Activated CD4-positive, alpha-beta T cell treated with anti-CD3 and anti-CD28 coated beads for 36 hours (primary cell): ENCODE data around the gene RPL34. TPM values are rescaled to one million over a fixed set of nuclear protein-coding genes. Genes with fewer than 3 reads are reported as not detected.
"Not testable (repeated sequence)": the region's sequence is repeated elsewhere in the genome, so short reads cannot be mapped to it uniquely, and the experiment has no call there.

ENCODE experiments used
- ATAC-seq: fragments of 200-7000 bp; cut with Tn5 transposase; one replicate; pipeline ENCODE4 v1.10.0; 2021; ENCODE audit warnings: mild to moderate bottlenecking, moderate library complexity
- CTCF ChIA-PET: fragments of 350-600 bp; sonication (Branson Sonifier 250); formaldehyde crosslinking; loops from one replicate; lab custom pipeline; 2021; ENCODE audit warnings: antibody characterized with exemption; lab: Charles Lee
- POLR2A ChIA-PET: fragments of 350-600 bp; sonication (Branson Sonifier 250); formaldehyde crosslinking; loops from one replicate; lab custom pipeline; 2021; ENCODE audit warnings: antibody characterized with exemption, inconsistent platforms; lab: Charles Lee
- DNase-seq: peaks from one replicate; pipeline ENCODE4 v3.0.0-alpha.2; 2020
- H3K27ac Mint-ChIP-seq: one replicate; pipeline ENCODE4 v1.8.0; 2021; ENCODE audit warnings: mixed read lengths
- H3K27me3 Mint-ChIP-seq: one replicate; pipeline ENCODE4 v1.8.0; 2021; ENCODE audit warnings: mixed read lengths
- H3K36me3 Mint-ChIP-seq: one replicate; pipeline ENCODE4 v1.8.0; 2021; ENCODE audit warnings: low read depth, mixed read lengths
- H3K4me1 Mint-ChIP-seq: one replicate; pipeline ENCODE4 v1.8.0; 2021; ENCODE audit warnings: mixed read lengths
- H3K4me3 Mint-ChIP-seq: one replicate; pipeline ENCODE4 v1.8.0; 2021; ENCODE audit warnings: mild to moderate bottlenecking, moderate library complexity, mixed read lengths
- H3K9me3 Mint-ChIP-seq: one replicate; pipeline ENCODE4 v1.8.0; 2021; ENCODE audit warnings: low read depth, mixed read lengths
- intact Hi-C, 2 experiments: fragments of 100-400 bp; cut with DNase I in 1 of 2; cut with micrococcal nuclease in 1 of 2; formaldehyde crosslinking; loops; one replicate each; pipeline versions ENCODE4 v1.14.2 to v1.15.1; 2022 to 2024; cut with DNase I, micrococcal nuclease
- total RNA-seq, 2 experiments: library from RNA; stranded (reverse); gene quantifications; one replicate each; pipeline ENCODE4 v1.2.3, GENCODE V29; 2021

Gene RPL34
- 1,000 to 10,000 TPM; 1,121 to 1,847 TPM for total RNA-seq

DNA sequence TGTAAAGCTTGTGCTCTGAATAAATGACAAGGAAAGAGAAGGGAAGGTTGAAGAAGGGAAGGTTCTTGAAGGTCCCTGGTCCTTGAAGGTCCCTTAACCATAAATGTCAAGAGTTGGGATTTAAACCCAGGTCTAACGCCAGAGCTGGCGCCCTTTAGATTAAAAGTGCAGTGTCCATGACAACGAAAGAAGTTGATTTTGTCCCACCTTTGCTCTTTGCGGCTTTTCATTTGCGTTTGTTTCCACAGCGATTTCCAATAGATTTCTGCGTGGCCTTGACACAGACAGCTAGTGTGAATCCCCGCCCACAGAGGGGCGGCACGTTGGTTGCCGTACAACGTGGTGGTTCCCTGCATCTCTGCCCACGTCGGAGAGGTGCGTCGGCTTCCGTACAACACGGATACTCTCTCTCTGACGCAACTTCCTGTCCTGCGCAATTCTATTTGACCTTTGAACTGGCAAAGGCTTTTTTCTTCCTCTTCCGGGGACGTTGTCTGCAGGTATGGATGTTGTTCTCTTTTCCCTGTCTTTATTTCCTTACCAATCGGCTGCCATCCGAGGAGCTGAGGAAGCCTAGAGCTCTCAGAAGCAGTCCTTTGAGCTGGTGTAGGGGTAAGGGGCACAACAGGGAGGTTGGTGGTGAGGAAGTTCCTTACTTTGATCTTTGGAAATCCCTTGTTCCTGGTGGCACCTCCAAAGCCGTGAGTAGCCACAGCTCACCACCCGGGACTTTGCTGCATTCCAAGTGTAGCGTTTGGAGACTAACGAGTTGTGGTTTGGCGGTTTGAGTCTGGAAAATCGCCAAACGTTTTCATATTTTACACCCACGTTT is at the start of gene RPL34:
Gene RPL34, plus strand, starts transcription at position 476 of the 832 bp plus-strand sequence. CDS start 1,384 bp downstream, outside the sequence.
- intact Hi-C loops: loop anchor here (1.0 to 5.0 kb wide), 9 partner anchors 30 to 1195 kb away; partner anchors contain the start of genes HADH (in 2 of the 2), OSTC (in 2 of the 2), PAPSS1 (in 2 of the 2) and GAR1 (in 1 of the 2)
- Mint-ChIP-seq H3K4me1 (peaks cover 47% of the 10 kb centered on the region), H3K27ac (peak within 1 kb of the TSS; percentile 98), H3K9me3 (peaks cover 2% of the 10 kb centered on the region), H3K36me3 (peaks cover 74% of the 10 kb centered on the region), H3K4me3 (peak within 1 kb of the TSS; percentile 90), H3K27me3 (no peaks in the 10 kb centered on the region)
- DNase-seq (peak; percentile 98), ATAC-seq (peak; percentile 91)
- CTCF ChIA-PET: interaction anchor here (0.6 to 1.5 kb wide), 5 partner anchors 11 to 590 kb away, joined by 3 to 4 read pairs (median 3); no protein-coding TSS in a partner anchor
- POLR2A ChIA-PET: interaction anchor here (0.6 to 1.0 kb wide), 2 partner anchors 23 to 30 kb away, joined by 3 to 7 read pairs; partner anchors contain the start of gene OSTC

DNA sequence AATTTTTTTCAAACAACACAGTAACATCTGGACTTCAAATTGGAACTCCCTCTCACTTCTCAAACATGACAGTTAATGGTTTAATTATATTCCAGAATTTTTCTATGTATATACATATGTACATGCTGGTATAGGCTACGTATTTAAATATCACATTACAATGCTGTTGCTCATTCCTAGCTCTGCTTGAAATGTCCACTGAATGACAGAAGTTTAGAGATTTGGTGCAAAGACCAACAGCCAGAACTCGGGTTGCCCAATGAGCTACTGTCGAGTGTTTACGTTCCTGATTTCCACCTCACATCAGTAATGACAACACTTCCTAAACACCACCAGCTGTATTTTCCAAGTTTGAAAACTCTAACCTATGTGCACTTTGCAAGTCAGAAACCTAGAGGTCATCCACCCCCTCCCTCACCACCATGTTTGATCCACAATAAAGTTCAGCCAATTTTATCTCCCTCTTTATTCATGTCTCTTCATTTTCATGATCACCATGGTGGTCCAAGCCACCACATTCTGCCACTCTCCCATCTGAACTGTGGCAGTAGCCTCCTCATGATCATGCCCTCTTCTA is 49.3 kb upstream of the RPL34 start:
- Mint-ChIP-seq H3K4me3 (no peak overlapping the region), H3K4me1 (peaks cover 23% of the 10 kb centered on the region), H3K9me3 (no peaks in the 10 kb centered on the region), H3K36me3 (no peaks in the 10 kb centered on the region), H3K27ac (no peak overlapping the region), H3K27me3 (no peaks in the 10 kb centered on the region)
- intact Hi-C loops: loop anchor here (5.0 kb wide), 2 partner anchors 404 to 814 kb away; partner anchors contain the start of gene LEF1 (in 2 of the 2)
- POLR2A ChIA-PET: no interaction called here
- DNase-seq (no peak), ATAC-seq (no peak)
- CTCF ChIA-PET: interaction anchor here (0.6 to 5.2 kb wide), 10 partner anchors 56 to 640 kb away, joined by 3 to 49 read pairs (median 3); no protein-coding TSS in a partner anchor

GRCh38 chr4:108574402-108574801 is 46.0 kb upstream of the RPL34 start:
- ChIA-PET POLR2A (no interaction called here), CTCF (interaction anchor here (0.8 to 5.2 kb wide), 5 partner anchors 38 to 555 kb away, joined by 3 to 49 read pairs (median 3); partner anchors contain the start of gene RPL34)
- H3K36me3 Mint-ChIP-seq: no peaks in the 10 kb centered on the region
- H3K27ac Mint-ChIP-seq: no peak overlapping the region
- no peaks in the 10 kb centered on the region for H3K27me3 Mint-ChIP-seq
- H3K4me1 Mint-ChIP-seq: peaks cover 21% of the 10 kb centered on the region
- DNase-seq (no peak), ATAC-seq (no peak)
- no peak overlapping the region for H3K4me3 Mint-ChIP-seq
- no peaks in the 10 kb centered on the region for H3K9me3 Mint-ChIP-seq
- intact Hi-C loops: loop anchor here (5.0 kb wide), 2 partner anchors 407 to 817 kb away; partner anchors contain the start of gene LEF1 (in 2 of the 2)

GRCh38 chr4:108581083-108581482 is 39.3 kb upstream of the RPL34 start:
- ChIA-PET CTCF (interaction anchor here (1.2 to 2.7 kb wide), 2 partner anchors 8 to 560 kb away, joined by 3 to 21 read pairs; no protein-coding TSS in a partner anchor), POLR2A (no interaction called here)
- Mint-ChIP-seq H3K9me3 (no peaks in the 10 kb centered on the region), H3K27me3 (no peaks in the 10 kb centered on the region), H3K4me3 (no peak overlapping the region), H3K36me3 (no peaks in the 10 kb centered on the region), H3K4me1 (peaks cover 7% of the 10 kb centered on the region), H3K27ac (no peak overlapping the region)
- intact Hi-C loops: loop anchor here in 1 of 2 experiments (10.0 kb wide), 1 partner anchor 824 kb away; no protein-coding TSS in a partner anchor
- DNase-seq: no peak
- no peak for ATAC-seq

- Mint-ChIP-seq H3K27me3 (no peaks in the 10 kb centered on the region), H3K4me3 (no peak overlapping the region), H3K27ac (no peak overlapping the region), H3K9me3 (no peaks in the 10 kb centered on the region), H3K36me3 (peaks cover 3% of the 10 kb centered on the region), H3K4me1 (peaks cover 3% of the 10 kb centered on the region)
- ATAC-seq (no peak), DNase-seq (no peak)
- intact Hi-C loops: loop anchor here in 1 of 2 experiments (10.0 kb wide), 1 partner anchor 818 kb away; no protein-coding TSS in a partner anchor
- ChIA-PET CTCF (interaction anchor here (0.9 kb wide), 1 partner anchor 9 kb away, joined by 3 read pairs; no protein-coding TSS in a partner anchor), POLR2A (no interaction called here)
These were observed 33.6 kb upstream of the RPL34 start for GRCh38 chr4:108586778-108587177.

GRCh38 chr4:108588878-108589277 is 31.5 kb upstream of the RPL34 start:
- CTCF ChIA-PET: interaction anchor here (0.7 to 1.5 kb wide), 4 partner anchors 16 to 570 kb away, joined by 3 to 5 read pairs (median 3); no protein-coding TSS in a partner anchor
- Mint-ChIP-seq H3K27ac (no peak overlapping the region), H3K27me3 (no peaks in the 10 kb centered on the region), H3K4me3 (no peak overlapping the region), H3K4me1 (no peaks in the 10 kb centered on the region), H3K9me3 (no peaks in the 10 kb centered on the region), H3K36me3 (peaks cover 4% of the 10 kb centered on the region)
- ATAC-seq (no peak), DNase-seq (no peak)
- POLR2A ChIA-PET: no interaction called here
- intact Hi-C loops: loop anchor here in 1 of 2 experiments (10.0 kb wide), 1 partner anchor 816 kb away; no protein-coding TSS in a partner anchor

DNA sequence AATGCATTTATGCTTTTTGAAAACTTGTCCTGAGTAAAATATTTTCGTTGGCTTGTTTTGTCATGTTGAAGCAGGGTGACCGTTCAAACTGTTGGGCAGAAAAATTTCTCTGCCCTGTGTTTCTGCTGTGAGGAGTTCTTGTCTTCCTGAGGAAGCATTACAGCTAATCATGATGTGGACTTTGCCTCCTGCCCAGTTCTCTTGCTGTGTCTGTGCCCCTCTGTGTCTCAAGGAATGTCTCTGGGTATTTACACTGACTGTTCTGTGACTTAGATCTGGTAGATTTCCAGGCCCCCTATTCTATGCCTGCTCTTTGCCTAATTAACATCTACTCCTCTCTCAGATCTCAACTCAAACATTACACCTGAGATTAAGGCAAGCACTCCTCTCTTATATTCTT is 30.4 kb upstream of the RPL34 start:
- H3K27ac Mint-ChIP-seq: no peak overlapping the region
- POLR2A ChIA-PET: no interaction called here
- H3K4me1 Mint-ChIP-seq: no peaks in the 10 kb centered on the region
- CTCF ChIA-PET: interaction anchor here (1.4 kb wide), 1 partner anchor 24 kb away, joined by 3 read pairs; no protein-coding TSS in a partner anchor
- ATAC-seq (no peak), DNase-seq (no peak)
- H3K9me3 Mint-ChIP-seq: no peaks in the 10 kb centered on the region
- intact Hi-C loops: loop anchor here in 1 of 2 experiments (10.0 kb wide), 1 partner anchor 815 kb away; no protein-coding TSS in a partner anchor
- peaks cover 10% of the 10 kb centered on the region for H3K36me3 Mint-ChIP-seq
- H3K4me3 Mint-ChIP-seq: no peak overlapping the region
- H3K27me3 Mint-ChIP-seq: no peaks in the 10 kb centered on the region

DNA sequence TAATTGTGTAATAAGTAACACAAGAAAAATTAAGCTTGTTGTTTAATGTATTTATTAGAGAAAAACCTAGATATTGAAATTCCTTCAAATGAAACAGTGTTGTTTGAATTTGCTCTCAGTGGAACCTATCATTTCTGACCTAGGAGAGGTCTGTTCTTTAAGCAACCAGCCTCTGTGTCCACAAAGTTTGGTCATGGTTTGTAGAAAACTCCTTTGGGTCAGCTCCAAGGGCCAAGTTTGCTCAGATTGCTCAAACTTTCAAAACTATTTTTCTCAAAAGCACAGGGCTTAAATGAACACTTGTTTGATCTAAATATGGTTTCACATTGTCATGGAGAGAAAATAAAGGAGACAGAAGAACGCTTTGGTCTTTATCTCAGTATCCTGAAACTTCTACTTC is 29.6 kb upstream of the RPL34 start:
- Mint-ChIP-seq H3K36me3 (peaks cover 10% of the 10 kb centered on the region), H3K4me3 (no peak overlapping the region), H3K4me1 (no peaks in the 10 kb centered on the region), H3K27me3 (no peaks in the 10 kb centered on the region), H3K9me3 (no peaks in the 10 kb centered on the region), H3K27ac (no peak overlapping the region)
- intact Hi-C loops: no loop called here
- CTCF ChIA-PET: interaction anchor here (0.6 kb wide), 1 partner anchor 70 kb away, joined by 3 read pairs; no protein-coding TSS in a partner anchor
- ATAC-seq (no peak), DNase-seq (no peak)
- POLR2A ChIA-PET: no interaction called here

DNA sequence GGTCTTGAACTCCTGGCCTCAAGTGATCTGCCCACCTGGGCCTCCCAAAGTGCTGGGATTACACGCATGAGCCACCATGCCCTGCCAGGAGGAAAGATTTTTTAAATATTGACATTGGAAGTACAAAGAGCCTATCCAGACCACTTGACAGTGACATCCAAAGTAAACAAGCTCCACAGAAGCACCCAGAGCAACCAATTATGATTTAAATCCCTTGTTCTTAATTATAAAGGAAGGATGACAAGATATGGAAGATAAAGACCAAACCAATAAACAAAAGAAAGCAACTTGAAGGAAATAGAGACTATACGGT is 27.7 kb upstream of the RPL34 start:
- Mint-ChIP-seq H3K27me3 (no peaks in the 10 kb centered on the region), H3K27ac (no peak overlapping the region), H3K9me3 (no peaks in the 10 kb centered on the region), H3K4me3 (no peak overlapping the region), H3K4me1 (no peaks in the 10 kb centered on the region), H3K36me3 (peaks cover 14% of the 10 kb centered on the region)
- CTCF ChIA-PET: no interaction called here
- no peak for ATAC-seq
- DNase-seq: no peak
- POLR2A ChIA-PET: no interaction called here
- intact Hi-C loops: no loop called here

DNA sequence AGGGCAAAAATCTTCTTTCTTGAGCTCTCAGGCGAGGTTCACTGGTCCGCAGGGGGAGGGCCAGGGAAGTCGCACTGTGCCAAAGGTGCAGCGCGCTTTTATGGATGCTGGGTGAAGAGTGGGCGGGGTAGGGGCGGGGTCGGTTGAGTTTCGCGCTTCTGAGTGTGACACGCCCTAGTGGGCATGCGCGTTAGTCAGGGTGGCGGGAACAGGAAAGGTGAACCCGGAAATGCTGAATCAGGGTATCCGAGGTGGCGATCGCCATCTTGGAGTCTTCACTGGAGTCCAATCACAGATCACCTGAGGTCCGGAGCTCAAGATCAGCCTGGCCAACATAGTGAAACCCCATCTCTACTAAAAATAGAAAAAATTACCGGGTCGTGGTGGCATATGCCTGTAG is 26.1 kb upstream of the RPL34 start:
- DNase-seq, POLR2A ChIA-PET, intact Hi-C loops, CTCF ChIA-PET, ATAC-seq, H3K4me3 Mint-ChIP-seq, H3K27me3 Mint-ChIP-seq, H3K4me1 Mint-ChIP-seq, H3K9me3 Mint-ChIP-seq, H3K27ac Mint-ChIP-seq: not testable (repeated sequence)
- H3K36me3 Mint-ChIP-seq: peaks cover 14% of the 10 kb centered on the region

DNA sequence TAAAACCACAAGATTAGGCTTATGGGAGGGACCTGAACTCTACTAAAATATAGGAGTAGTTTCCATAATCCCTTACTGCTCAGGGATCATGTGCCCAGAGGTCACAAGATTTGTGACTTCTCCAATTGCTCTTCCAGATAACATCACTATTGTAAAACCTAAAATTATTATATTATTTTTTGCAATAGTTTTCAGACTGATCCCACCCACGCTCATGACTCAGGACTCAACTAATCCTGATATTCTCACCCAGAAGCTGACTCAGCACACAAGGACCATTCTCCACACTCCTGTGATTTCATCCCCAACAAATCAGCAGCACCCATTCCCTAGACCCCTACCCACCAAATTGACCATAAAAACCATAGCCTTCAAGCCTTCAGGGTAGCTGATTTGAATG is 24.0 kb upstream of the RPL34 start:
- intact Hi-C loops: no loop called here
- Mint-ChIP-seq H3K36me3 (peaks cover 10% of the 10 kb centered on the region), H3K27ac (no peak overlapping the region), H3K4me1 (peaks cover 6% of the 10 kb centered on the region), H3K9me3 (no peaks in the 10 kb centered on the region), H3K27me3 (no peaks in the 10 kb centered on the region), H3K4me3 (no peak overlapping the region)
- POLR2A ChIA-PET: no interaction called here
- CTCF ChIA-PET: no interaction called here
- no peak for DNase-seq
- ATAC-seq: no peak
